A673 (cell line): ENCODE data around the gene TTI1. TPM values are rescaled to one million over a fixed set of nuclear protein-coding genes. Genes with fewer than 3 reads are reported as not detected.

Experiments
- BruUV-seq: library from RNA; stranded (reverse); fragments of 400-500 nt; replicated peaks from 2 replicates; lab custom pipeline; 2021; lab: Mats Ljungman, UMichigan
- CTCF ChIA-PET: fragments of 300-600 bp; sonication (Branson Sonifier 250); formaldehyde crosslinking; loops from one replicate; lab custom pipeline; 2022; ENCODE audit warnings: antibody characterized with exemption; lab: Charles Lee
- POLR2A ChIA-PET: fragments of 300-600 bp; sonication (Branson Sonifier 250); formaldehyde crosslinking; loops from one replicate; lab custom pipeline; 2022; ENCODE audit warnings: antibody characterized with exemption; ENCODE audit not compliant: low non-redundant PET; lab: Charles Lee
- DNase-seq: peaks from one replicate; pipeline ENCODE4 v3.0.0-alpha.2; 2015; ENCODE audit warnings: low spot score
- H3K27ac ChIP-seq: fragments of 200-600 bp; sonication (generic); 2 replicates; pipeline ENCODE4 v1.5.1; 2016; ENCODE audit warnings: mixed run types, low read depth, mild to moderate bottlenecking, mixed read lengths, antibody characterized with exemption, low read length; ENCODE audit not compliant: poor library complexity, severe bottlenecking
- H3K27me3 ChIP-seq: fragments of 200-600 bp; sonication (generic); replicated peaks from 2 replicates; pipeline ENCODE4 v1.6.1; 2017; ENCODE audit warnings: mixed run types, low read depth, mild to moderate bottlenecking, mixed read lengths, antibody characterized with exemption, low read length; ENCODE audit not compliant: insufficient read depth, poor library complexity
- H3K36me3 ChIP-seq: fragments of 200-600 bp; sonication (generic); 2 replicates; pipeline ENCODE4 v1.6.1; 2016; ENCODE audit warnings: mixed run types, mild to moderate bottlenecking, mixed read lengths, antibody characterized with exemption, low read length; ENCODE audit not compliant: insufficient read depth, poor library complexity, severe bottlenecking
- H3K4me1 ChIP-seq: fragments of 200-600 bp; sonication (generic); 2 replicates; pipeline ENCODE4 v1.6.1; 2017; ENCODE audit warnings: mixed run types, mild to moderate bottlenecking, mixed read lengths, antibody characterized with exemption, low read length; ENCODE audit not compliant: insufficient read depth, poor library complexity, severe bottlenecking
- H3K4me3 ChIP-seq: fragments of 200-600 bp; sonication (generic); 2 replicates; pipeline ENCODE4 v1.5.1; 2016; ENCODE audit warnings: low read depth, mixed run types, mild to moderate bottlenecking, mixed read lengths, low read length; ENCODE audit not compliant: poor library complexity, severe bottlenecking
- H3K9me3 ChIP-seq: fragments of 200-600 bp; sonication (generic); 2 replicates; pipeline ENCODE4 v1.6.1; 2016; ENCODE audit warnings: mixed run types, low read depth, mild to moderate bottlenecking, mixed read lengths, antibody characterized with exemption, low read length; ENCODE audit not compliant: poor library complexity, severe bottlenecking
- CTCF ChIP-seq: fragments of 300-800, 200-600 bp; sonication (generic); conservative IDR thresholded peaks from 2 replicates; pipeline ENCODE4 v1.5.1; 2017; ENCODE audit warnings: low read depth, mild to moderate bottlenecking, antibody characterized with exemption, low read length, moderate library complexity, mixed read lengths
- EZH2 ChIP-seq: fragments of 200-600 bp; sonication (generic); IDR thresholded peaks from 2 replicates; pipeline ENCODE4 v1.6.1; 2017; ENCODE audit warnings: borderline replicate concordance, low read depth, mild to moderate bottlenecking, mixed read lengths, antibody characterized with exemption, low read length; ENCODE audit not compliant: poor library complexity, severe bottlenecking
- intact Hi-C: fragments of 100-400 bp; cut with micrococcal nuclease; formaldehyde crosslinking; loops from one replicate; pipeline ENCODE4 v1.10.0; 2022; ENCODE audit not compliant: unreplicated experiment
- total RNA-seq: library from RNA; stranded (reverse); gene quantifications from 2 replicates; pipeline ENCODE4 v1.2.3, GENCODE V29; 2021

TTI1 gene
- total RNA-seq, 1 experiment from 2014 or later: 40.3 TPM

GRCh38 chr20:38081575-38081974 is 48.3 kb upstream of the TTI1 start:
- TF ChIP-seq EZH2: no peak
- DNase-seq: no peak
- H3K4me3 ChIP-seq: no peak overlapping the region
- H3K4me1 ChIP-seq: no peaks in the 10 kb centered on the region
- no peaks in the 10 kb centered on the region for H3K9me3 ChIP-seq
- POLR2A ChIA-PET: no interaction called here
- no TSS peak for BruUV-seq
- CTCF ChIA-PET: no interaction called here
- intact Hi-C loops: no loop called here
- peaks cover 31% of the 10 kb centered on the region for H3K36me3 ChIP-seq
- H3K27ac ChIP-seq: no peak overlapping the region
- H3K27me3 ChIP-seq: no peaks in the 10 kb centered on the region

- no TSS peak for BruUV-seq
- CTCF ChIA-PET: no interaction called here
- TF ChIP-seq CTCF: no peak
- TF ChIP-seq EZH2: no peak
- intact Hi-C loops: no loop called here
- Histone ChIP-seq H3K9me3 (no peaks in the 10 kb centered on the region), H3K27me3 (no peaks in the 10 kb centered on the region), H3K4me3 (no peak overlapping the region), H3K4me1 (no peaks in the 10 kb centered on the region), H3K36me3 (peaks cover 30% of the 10 kb centered on the region), H3K27ac (no peak overlapping the region)
- POLR2A ChIA-PET: no interaction called here
- DNase-seq: no peak
Measured at GRCh38 chr20:38079353-38079752, 46.1 kb upstream of the TTI1 start.

GRCh38 chr20:38078084-38078483 is 44.8 kb upstream of the TTI1 start:
- intact Hi-C loops: no loop called here
- Histone ChIP-seq H3K4me3 (no peak overlapping the region), H3K27me3 (no peaks in the 10 kb centered on the region), H3K36me3 (peaks cover 26% of the 10 kb centered on the region), H3K9me3 (no peaks in the 10 kb centered on the region), H3K4me1 (no peaks in the 10 kb centered on the region), H3K27ac (no peak overlapping the region)
- BruUV-seq: no TSS peak
- TF ChIP-seq EZH2 (no peak), CTCF (no peak)
- no peak for DNase-seq
- POLR2A ChIA-PET: no interaction called here
- CTCF ChIA-PET: no interaction called here

- no peak for DNase-seq
- no peaks in the 10 kb centered on the region for H3K4me1 ChIP-seq
- intact Hi-C loops: no loop called here
- H3K9me3 ChIP-seq: no peaks in the 10 kb centered on the region
- no peak overlapping the region for H3K27ac ChIP-seq
- H3K27me3 ChIP-seq: no peaks in the 10 kb centered on the region
- H3K36me3 ChIP-seq: peaks cover 28% of the 10 kb centered on the region
- no peak overlapping the region for H3K4me3 ChIP-seq
- POLR2A ChIA-PET: no interaction called here
- CTCF ChIA-PET: no interaction called here
- no TSS peak for BruUV-seq
- TF ChIP-seq EZH2 (no peak), CTCF (no peak)
Measured at GRCh38 chr20:38076548-38076947, 43.3 kb upstream of the TTI1 start.
